ENCODE data around the gene TCP11.

DNA sequence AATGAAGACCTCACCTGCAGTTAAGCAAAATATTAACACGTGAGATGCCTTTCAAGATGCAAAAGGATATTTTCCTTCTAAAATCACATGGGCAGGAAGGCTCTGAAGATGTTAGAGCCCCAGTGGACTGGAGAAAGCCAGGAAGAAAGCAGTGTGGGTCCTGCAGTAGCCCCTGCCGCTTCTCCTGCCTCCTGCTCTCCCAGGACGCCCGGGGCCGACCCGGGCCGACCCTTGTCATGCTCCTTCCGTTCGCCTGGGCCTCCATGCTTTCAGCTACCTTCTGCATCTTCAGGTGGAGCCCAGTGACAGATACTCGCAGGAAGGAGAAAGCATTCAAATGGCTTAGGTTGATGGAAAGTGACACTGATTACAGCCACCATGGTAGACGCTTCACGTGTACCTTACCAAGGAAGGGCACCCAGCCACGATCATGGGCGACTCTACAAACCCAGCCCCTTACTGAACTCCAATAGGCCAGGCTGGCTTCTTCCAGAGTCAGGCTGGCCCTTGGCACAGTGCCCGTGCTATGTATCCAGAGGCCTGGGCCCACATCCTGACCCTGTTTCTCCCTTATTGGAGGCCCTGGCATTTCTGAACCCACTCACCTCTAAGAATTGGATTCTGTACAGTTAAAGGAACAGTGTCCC is 69.0 kb downstream of the TCP11 start:
- TF ChIP-seq EZH2 (IDR thresholded peaks at IDR 0.05) (no peak), POLR2AphosphoS5 (IDR thresholded peaks at IDR 0.05; ENCODE audit: borderline replicate concordance, low read depth, low read length) (no peak)
